HEK293 (cell line): ENCODE data around the gene CASK.

Experiments
- CTCF ChIP-seq: fragments of 450-650 bp; formaldehyde crosslinking; IDR thresholded peaks from 2 replicates; pipeline ENCODE4 v1.5.1; 2016; ENCODE audit warnings: missing biosample characterization, missing genetic modification characterization
- REST ChIP-seq: fragments of 450-650 bp; formaldehyde crosslinking; IDR thresholded peaks from 2 replicates; pipeline ENCODE4 v1.5.1; 2016; ENCODE audit warnings: missing biosample characterization, missing genetic modification characterization
- ZNF23 ChIP-seq: fragments of 450-650 bp; formaldehyde crosslinking; IDR thresholded peaks from 2 replicates; pipeline ENCODE4 v1.5.1; 2016; ENCODE audit warnings: missing biosample characterization, missing genetic modification characterization, borderline replicate concordance
- ZNF248 ChIP-seq: fragments of 450-650 bp; formaldehyde crosslinking; IDR thresholded peaks from 2 replicates; pipeline ENCODE4 v1.5.1; 2017; ENCODE audit warnings: missing biosample characterization, missing genetic modification characterization
- ZNF324 ChIP-seq: fragments of 450-650 bp; formaldehyde crosslinking; IDR thresholded peaks from 2 replicates; pipeline ENCODE4 v1.5.1; 2016; ENCODE audit warnings: missing biosample characterization, missing genetic modification characterization
- ZNF398 ChIP-seq: fragments of 450-650 bp; formaldehyde crosslinking; IDR thresholded peaks from 2 replicates; pipeline ENCODE4 v1.5.1; 2017; ENCODE audit warnings: missing biosample characterization, missing genetic modification characterization

GRCh38 chrX:41711021-41711667 lies 212.2 kb downstream of the CASK start:
- TF ChIP-seq REST (tag by site-specific recombination) (no peak), ZNF23 (tag by site-specific recombination) (no peak), CTCF (no peak), ZNF324 (no peak), ZNF398 (tag by site-specific recombination) (no peak), ZNF248 (tag by site-specific recombination) (no peak)
